ENCODE data around the gene MGAT2. TPM values are rescaled to one million over a fixed set of nuclear protein-coding genes. Genes with fewer than 3 reads are reported as not detected.
A peak's percentile ranks its signal among the peaks of the same experiment; 100 is the strongest.

MGAT2 gene
- total and polyA plus RNA-seq, 2 donors (not counting 3 experiments of a cell fraction or from before 2014, with no cell fraction given), result 36.4 to 72.6 TPM

GRCh38 chr14:49619730-49620129, 869 bp upstream of the MGAT2 start:
- Histone ChIP-seq H3K79me2 (ENCODE audit: control insufficient read depth, insufficient read depth, low read length) (peaks cover 72% of the 10 kb centered on the region), H3K4me3 (replicated peaks in 1 of 3; ENCODE audit: insufficient read depth in 1 of 3, low read depth in 1 of 3, low read length in 3 of 3) (peak overlapping the region; percentile 59 to 95 (median 83)), H3K4me1 (ENCODE audit: control insufficient read depth, extremely low read depth, insufficient read depth, low read length) (peaks cover 35% of the 10 kb centered on the region), H3K9ac (replicated peaks; ENCODE audit: extremely low read depth, insufficient read depth, low read length) (peak overlapping the region; percentile 86), H3K36me3 (ENCODE audit: control insufficient read depth in 2 of 2, extremely low read depth in 1 of 2, insufficient read depth in 2 of 2, low read length in 2 of 2) (peaks cover 0 to 3% of the 10 kb centered on the region in 2 experiments), H3K9me3 (replicated peaks; ENCODE audit: control insufficient read depth, insufficient read depth, low read length) (no peaks in the 10 kb centered on the region), H3K27ac (ENCODE audit: insufficient read depth, low read depth, low read length) (peak overlapping the region; percentile 85), H3K9me1 (replicated peaks; ENCODE audit: control insufficient read depth, extremely low read depth, insufficient read depth, low read length) (no peaks in the 10 kb centered on the region), H2AFZ (ENCODE audit: low read depth, low read length) (no peak overlapping the region), H3K4me2 (ENCODE audit: insufficient read depth, low read length) (peak overlapping the region; percentile 88), H3K27me3 (ENCODE audit: control insufficient read depth in 2 of 2, insufficient read depth in 2 of 2, low read length in 2 of 2) (no peaks in the 10 kb centered on the region), H4K20me1 (replicated peaks; ENCODE audit: control insufficient read depth, extremely low read depth, insufficient read depth, low read length) (no peaks in the 10 kb centered on the region)
- DNase-seq (ENCODE audit: low read depth, low spot score) (no peak), FAIRE-seq (peak; percentile 52)
- TSS peak; percentile 44 for BruUV-seq (replicated peaks)
- dilution Hi-C loops (cut with MboI; ENCODE audit: extremely low pct_ligation_motif_present, low sequenced_read_pairs) (no loop called here), intact Hi-C loops (cut with micrococcal nuclease) (loop anchor here (1.0 to 10.0 kb wide), 4 partner anchors 15 to 615 kb away; partner anchors contain the start of genes RPS29 and SOS2)
- POLR2A ChIA-PET, result interaction anchor here (0.7 to 2.5 kb wide), 8 partner anchors 10 to 150 kb away, joined by 3 to 15 read pairs (median 8); partner anchors contain the start of genes LRR1 and RPS29
- no peak for TF ChIP-seq EZH2 (IDR thresholded peaks at IDR 0.05; ENCODE audit: borderline replicate concordance, low read depth, low read length, severe bottlenecking)
- TF ChIP-seq, protein P1, sequence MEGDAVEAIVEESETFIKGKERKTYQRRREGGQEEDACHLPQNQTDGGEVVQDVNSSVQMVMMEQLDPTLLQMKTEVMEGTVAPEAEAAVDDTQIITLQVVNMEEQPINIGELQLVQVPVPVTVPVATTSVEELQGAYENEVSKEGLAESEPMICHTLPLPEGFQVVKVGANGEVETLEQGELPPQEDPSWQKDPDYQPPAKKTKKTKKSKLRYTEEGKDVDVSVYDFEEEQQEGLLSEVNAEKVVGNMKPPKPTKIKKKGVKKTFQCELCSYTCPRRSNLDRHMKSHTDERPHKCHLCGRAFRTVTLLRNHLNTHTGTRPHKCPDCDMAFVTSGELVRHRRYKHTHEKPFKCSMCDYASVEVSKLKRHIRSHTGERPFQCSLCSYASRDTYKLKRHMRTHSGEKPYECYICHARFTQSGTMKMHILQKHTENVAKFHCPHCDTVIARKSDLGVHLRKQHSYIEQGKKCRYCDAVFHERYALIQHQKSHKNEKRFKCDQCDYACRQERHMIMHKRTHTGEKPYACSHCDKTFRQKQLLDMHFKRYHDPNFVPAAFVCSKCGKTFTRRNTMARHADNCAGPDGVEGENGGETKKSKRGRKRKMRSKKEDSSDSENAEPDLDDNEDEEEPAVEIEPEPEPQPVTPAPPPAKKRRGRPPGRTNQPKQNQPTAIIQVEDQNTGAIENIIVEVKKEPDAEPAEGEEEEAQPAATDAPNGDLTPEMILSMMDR (IDR thresholded peaks at IDR 0.05; ENCODE audit: extremely low read depth in 1 of 2, insufficient read depth in 1 of 2, low read depth in 1 of 2, low read length in 2 of 2), result no peak
- CTCF ChIA-PET, result interaction anchor here (0.6 to 6.4 kb wide), 12 partner anchors 11 to 1650 kb away, joined by 3 to 80 read pairs (median 5); partner anchors contain the start of genes DNAAF2, KLHDC2, LRR1 and NEMF
